PFSK-1 (cell line): ENCODE measurements around the gene TNFAIP8.

Source experiments
- FOXP2 ChIP-seq: optimal IDR thresholded peaks from 2 replicates; pipeline ENCODE3; 2011; ENCODE audit warnings: borderline replicate concordance, control low read depth, inconsistent platforms; ENCODE audit not compliant: insufficient read depth; ENCODE audit errors: extremely low read length, extremely low read depth
- POLR2AphosphoS5 ChIP-seq: IDR thresholded peaks from 2 replicates; pipeline ENCODE4 v1.6.1; 2012; ENCODE audit warnings: low read depth, mild to moderate bottlenecking, control low read depth, low read length, moderate library complexity
- SIN3A ChIP-seq: IDR thresholded peaks from 2 replicates; pipeline ENCODE4 v1.6.1; 2012; ENCODE audit warnings: mild to moderate bottlenecking, low read length, moderate library complexity, borderline replicate concordance; ENCODE audit not compliant: insufficient read depth
- TAF1 ChIP-seq: IDR thresholded peaks from 2 replicates; pipeline ENCODE4 v1.6.1; 2012; ENCODE audit warnings: low read length, control low read depth, borderline replicate concordance; ENCODE audit not compliant: insufficient read depth
- TF ChIP-seq, protein P1 (sequence below), 2 experiments: IDR thresholded peaks; 2 replicates each; pipeline versions ENCODE4 v1.6.1 to v1.8.0; 2011 to 2012; ENCODE audit warnings: low read depth in 2 of 2, low read length in 2 of 2, control low read depth in 1 of 2, inconsistent platforms in 1 of 2, mild to moderate bottlenecking in 1 of 2, moderate library complexity in 1 of 2; ENCODE audit not compliant: insufficient read depth in 1 of 2

Gene TNFAIP8

DNA sequence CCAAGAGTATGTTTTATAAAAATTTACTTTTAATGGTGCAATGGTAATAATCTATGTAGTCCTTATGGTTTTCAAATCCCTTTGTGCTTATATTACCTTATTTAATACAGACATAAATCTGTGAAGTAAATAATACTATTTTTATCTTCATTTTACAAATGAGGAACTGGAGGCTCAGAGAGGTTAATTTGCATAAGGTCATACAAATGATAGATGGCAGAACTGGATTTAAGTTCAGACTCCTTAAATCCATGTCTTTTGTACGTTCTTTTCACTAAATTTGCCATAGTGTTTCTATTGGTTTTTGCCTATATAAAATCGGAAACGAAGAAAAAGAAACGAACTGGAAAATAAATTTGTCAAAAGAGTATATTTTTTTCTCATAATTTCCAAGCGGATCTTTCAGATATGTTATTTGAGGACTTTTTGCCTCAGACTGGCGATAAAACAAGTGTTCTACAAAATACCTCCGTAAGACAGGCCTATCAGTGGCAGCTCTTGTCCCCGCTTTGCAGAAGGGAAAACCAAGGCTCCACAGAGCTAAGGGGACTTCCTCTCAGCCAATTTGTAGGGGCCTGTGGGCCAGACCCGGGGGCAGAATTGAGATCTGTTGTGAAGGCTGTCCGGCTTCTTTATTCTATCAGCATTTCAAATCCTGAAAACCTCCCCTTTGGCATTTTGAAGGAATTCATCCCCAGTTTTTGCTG lies 1.1 kb upstream of the TNFAIP8 start:
- TF ChIP-seq SIN3A = no peak
- no peak for TF ChIP-seq FOXP2
- TF ChIP-seq, protein P1, sequence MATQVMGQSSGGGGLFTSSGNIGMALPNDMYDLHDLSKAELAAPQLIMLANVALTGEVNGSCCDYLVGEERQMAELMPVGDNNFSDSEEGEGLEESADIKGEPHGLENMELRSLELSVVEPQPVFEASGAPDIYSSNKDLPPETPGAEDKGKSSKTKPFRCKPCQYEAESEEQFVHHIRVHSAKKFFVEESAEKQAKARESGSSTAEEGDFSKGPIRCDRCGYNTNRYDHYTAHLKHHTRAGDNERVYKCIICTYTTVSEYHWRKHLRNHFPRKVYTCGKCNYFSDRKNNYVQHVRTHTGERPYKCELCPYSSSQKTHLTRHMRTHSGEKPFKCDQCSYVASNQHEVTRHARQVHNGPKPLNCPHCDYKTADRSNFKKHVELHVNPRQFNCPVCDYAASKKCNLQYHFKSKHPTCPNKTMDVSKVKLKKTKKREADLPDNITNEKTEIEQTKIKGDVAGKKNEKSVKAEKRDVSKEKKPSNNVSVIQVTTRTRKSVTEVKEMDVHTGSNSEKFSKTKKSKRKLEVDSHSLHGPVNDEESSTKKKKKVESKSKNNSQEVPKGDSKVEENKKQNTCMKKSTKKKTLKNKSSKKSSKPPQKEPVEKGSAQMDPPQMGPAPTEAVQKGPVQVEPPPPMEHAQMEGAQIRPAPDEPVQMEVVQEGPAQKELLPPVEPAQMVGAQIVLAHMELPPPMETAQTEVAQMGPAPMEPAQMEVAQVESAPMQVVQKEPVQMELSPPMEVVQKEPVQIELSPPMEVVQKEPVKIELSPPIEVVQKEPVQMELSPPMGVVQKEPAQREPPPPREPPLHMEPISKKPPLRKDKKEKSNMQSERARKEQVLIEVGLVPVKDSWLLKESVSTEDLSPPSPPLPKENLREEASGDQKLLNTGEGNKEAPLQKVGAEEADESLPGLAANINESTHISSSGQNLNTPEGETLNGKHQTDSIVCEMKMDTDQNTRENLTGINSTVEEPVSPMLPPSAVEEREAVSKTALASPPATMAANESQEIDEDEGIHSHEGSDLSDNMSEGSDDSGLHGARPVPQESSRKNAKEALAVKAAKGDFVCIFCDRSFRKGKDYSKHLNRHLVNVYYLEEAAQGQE (IDR thresholded peaks at IDR 0.05; ENCODE audit: insufficient read depth in 1 of 2, low read depth in 2 of 2, low read length in 2 of 2) = no peak
- no peak for TF ChIP-seq POLR2AphosphoS5
- TF ChIP-seq TAF1 = no peak

DNA sequence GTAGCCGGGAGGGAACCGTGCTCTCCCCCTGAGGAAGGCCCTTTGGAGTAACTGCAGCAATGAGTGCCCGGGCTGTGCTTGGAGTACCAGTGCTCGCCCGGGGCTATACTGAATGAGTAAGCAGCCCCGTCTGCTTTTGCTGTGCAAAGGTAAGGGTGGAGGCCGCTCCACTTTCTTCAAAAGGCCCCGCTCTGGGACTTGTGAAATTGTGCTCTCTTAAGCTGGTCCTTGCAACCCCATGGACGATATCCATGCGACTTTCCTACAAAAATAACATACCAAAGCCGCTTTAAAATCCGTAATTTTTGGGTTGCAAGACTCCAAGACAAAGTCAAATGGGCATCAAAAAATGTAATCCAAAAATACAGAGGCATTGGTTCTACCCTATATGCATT lies 578 bp upstream of the TNFAIP8 start:
- TF ChIP-seq TAF1 (no peak), SIN3A (no peak), POLR2AphosphoS5 (no peak)
- TF ChIP-seq, protein P1 (IDR thresholded peaks at IDR 0.05; ENCODE audit: insufficient read depth in 1 of 2, low read depth in 2 of 2, low read length in 2 of 2) = no peak

DNA sequence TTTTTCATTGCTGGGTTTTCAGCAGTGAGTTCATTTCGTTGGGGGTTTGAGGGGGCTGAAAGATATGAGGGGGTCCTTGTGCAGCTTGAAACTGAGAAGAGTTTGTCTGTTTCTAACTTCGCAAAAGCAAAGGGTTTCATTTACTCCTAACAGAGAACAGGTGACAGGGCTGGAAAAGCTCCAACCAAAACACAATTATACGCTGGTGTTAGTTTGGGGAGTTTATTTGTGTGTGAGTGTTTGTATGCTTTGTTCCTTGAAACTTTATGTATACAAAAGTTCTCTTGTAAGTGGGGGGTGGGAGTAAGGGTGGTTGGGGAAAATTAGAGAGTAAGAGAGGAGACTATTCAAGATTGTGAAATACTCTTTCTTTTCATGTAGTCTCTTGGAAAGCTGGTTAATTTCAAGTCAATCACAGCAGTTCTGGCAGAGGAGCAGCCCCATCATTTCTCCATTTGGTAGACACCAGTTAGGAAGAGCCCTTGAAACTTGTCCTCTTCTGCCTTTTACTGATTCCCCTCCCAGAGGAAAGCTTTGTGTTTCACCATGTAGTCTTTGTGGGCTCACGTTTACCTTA lies 881 bp downstream of the TNFAIP8 start:
- TF ChIP-seq TAF1 (peak; percentile 28; the same call in 1 of the 2 replicates), SIN3A (peak; percentile 27; the same call in 1 of the 2 replicates), POLR2AphosphoS5 (no peak)

DNA sequence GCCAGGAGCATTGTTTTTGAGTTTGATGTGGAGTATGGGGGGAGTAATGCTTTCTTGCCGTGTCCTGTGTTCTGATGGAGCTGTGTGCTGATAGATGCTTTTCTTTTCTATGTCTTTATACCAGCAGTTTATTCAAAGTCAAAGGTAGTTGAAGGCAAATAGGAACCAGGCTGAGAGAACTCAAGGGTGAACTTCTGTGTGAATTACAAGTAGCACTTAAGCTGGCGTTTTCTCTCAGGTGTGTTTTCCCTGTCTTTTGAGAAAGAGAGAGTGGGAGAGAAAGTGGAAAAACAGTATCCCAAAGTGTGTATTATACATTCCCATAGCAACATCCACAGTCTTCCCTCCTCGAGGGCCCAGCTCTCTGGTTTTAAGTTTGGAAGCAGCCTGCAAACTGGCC lies 1.5 kb downstream of the TNFAIP8 start:
- no peak for TF ChIP-seq SIN3A
- no peak for TF ChIP-seq TAF1
- TF ChIP-seq POLR2AphosphoS5 = no peak
- TF ChIP-seq, protein P1 (IDR thresholded peaks at IDR 0.05; ENCODE audit: insufficient read depth in 1 of 2, low read depth in 2 of 2, low read length in 2 of 2) = no peak
- no peak for TF ChIP-seq FOXP2

DNA sequence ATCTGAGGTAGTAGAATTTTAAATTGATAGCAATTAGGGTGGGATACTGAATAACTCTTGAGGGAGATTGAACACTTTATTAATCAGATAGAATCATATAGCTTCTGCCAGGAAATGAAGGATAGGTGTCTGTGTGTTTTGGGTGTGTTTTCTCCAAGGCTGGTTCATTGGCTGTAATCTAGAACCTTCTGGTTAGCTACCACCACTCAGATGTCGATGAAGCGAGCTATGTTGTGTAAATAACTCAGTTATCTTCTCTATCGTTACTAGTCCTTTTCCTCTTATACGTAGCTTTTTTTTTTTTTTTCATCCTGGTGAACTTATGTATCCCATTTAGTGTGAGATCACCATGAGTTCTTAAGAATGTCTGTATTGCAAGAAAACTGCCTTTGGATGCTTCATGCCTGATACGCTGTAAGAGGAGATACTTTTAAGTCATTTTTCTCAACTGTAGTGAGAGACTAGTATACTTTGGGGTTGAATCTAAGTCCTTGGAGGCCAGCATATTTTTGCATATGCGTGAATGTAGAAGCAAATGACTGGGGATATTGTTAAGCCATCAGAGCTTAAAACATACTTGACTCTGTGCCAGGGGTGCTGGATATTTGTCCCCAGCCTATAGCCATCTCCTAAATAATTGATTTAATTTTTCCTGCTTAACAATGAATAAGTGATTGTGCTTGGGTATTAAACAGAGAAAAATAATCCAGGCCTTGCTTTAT lies 2.1 kb downstream of the TNFAIP8 start:
- TF ChIP-seq, protein P1 (IDR thresholded peaks at IDR 0.05; ENCODE audit: insufficient read depth in 1 of 2, low read depth in 2 of 2, low read length in 2 of 2) = no peak
- TF ChIP-seq POLR2AphosphoS5 (no peak), FOXP2 (no peak), TAF1 (no peak), SIN3A (no peak)
